OCI-LY1 (cell line): Measurements from ENCODE around the gene SPOCK1.

Source experiments
- EZH2 ChIP-seq: fragments of 200-600 bp; sonication (generic), shearing (Covaris generic); IDR thresholded peaks from 2 replicates; pipeline ENCODE4 v1.8.0; 2017; ENCODE audit warnings: borderline replicate concordance, mixed run types, mild to moderate bottlenecking, antibody characterized with exemption, low read length, moderate library complexity, mixed read lengths
- TF ChIP-seq, protein P1 (sequence below): fragments of 200-600 bp; sonication (generic), shearing (Covaris generic); IDR thresholded peaks from 2 replicates; pipeline ENCODE4 v1.5.1; 2017; ENCODE audit warnings: mild to moderate bottlenecking, antibody characterized with exemption, low read length, moderate library complexity, mixed read lengths

DNA sequence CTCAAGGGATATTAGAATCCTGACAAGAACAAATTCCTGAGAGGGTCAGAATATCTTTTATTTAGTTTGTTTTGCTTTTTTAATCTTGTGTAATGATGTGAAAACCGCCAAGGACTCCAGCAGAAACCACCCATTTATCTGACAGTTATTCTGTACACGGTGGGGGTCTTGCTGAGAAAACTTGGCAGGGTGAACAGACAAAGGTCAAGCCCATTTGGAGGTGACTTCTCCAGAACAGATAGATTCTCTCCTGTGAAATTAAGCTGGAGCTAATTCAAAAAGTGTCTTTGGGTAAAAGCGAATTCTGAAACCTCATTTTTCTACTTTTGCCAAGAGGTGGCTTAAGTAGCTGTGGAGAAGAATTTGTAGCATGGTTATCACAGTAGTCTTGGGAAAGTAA lies 484.4 kb downstream of the SPOCK1 start:
- TF ChIP-seq, protein P1, sequence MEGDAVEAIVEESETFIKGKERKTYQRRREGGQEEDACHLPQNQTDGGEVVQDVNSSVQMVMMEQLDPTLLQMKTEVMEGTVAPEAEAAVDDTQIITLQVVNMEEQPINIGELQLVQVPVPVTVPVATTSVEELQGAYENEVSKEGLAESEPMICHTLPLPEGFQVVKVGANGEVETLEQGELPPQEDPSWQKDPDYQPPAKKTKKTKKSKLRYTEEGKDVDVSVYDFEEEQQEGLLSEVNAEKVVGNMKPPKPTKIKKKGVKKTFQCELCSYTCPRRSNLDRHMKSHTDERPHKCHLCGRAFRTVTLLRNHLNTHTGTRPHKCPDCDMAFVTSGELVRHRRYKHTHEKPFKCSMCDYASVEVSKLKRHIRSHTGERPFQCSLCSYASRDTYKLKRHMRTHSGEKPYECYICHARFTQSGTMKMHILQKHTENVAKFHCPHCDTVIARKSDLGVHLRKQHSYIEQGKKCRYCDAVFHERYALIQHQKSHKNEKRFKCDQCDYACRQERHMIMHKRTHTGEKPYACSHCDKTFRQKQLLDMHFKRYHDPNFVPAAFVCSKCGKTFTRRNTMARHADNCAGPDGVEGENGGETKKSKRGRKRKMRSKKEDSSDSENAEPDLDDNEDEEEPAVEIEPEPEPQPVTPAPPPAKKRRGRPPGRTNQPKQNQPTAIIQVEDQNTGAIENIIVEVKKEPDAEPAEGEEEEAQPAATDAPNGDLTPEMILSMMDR = no peak
- no peak for TF ChIP-seq EZH2
